Ishikawa (cell line): ENCODE results near the gene RAPGEF6.

Source experiments
- CEBPB ChIP-seq: IDR thresholded peaks from 2 replicates; pipeline ENCODE4 v1.6.1; 2012
- CREB1 ChIP-seq: IDR thresholded peaks from 2 replicates; pipeline ENCODE4 v1.6.1; 2012; ENCODE audit warnings: low read depth
- EGR1 ChIP-seq: IDR thresholded peaks from 2 replicates; pipeline ENCODE4 v1.6.1; 2012
- EP300 ChIP-seq: IDR thresholded peaks from 2 replicates; pipeline ENCODE4 v1.6.1; 2012; ENCODE audit warnings: borderline replicate concordance
- FOXM1 ChIP-seq: IDR thresholded peaks from 2 replicates; pipeline ENCODE4 v1.6.1; 2012; ENCODE audit warnings: low read depth, borderline replicate concordance
- NFIC ChIP-seq: IDR thresholded peaks from 2 replicates; pipeline ENCODE4 v1.6.1; 2012
- RAD21 ChIP-seq: IDR thresholded peaks from 2 replicates; pipeline ENCODE4 v1.6.1; 2012; ENCODE audit warnings: low read depth
- TAF1 ChIP-seq: IDR thresholded peaks from 2 replicates; pipeline ENCODE4 v1.6.1; 2012; ENCODE audit warnings: low read depth, mild to moderate bottlenecking
- TCF12 ChIP-seq: IDR thresholded peaks from 2 replicates; pipeline ENCODE4 v1.6.1; 2012; ENCODE audit warnings: low read depth
- TEAD4 ChIP-seq: IDR thresholded peaks from 2 replicates; pipeline ENCODE4 v1.6.1; 2012
- YY1 ChIP-seq: IDR thresholded peaks from 2 replicates; pipeline ENCODE4 v1.6.1; 2012; ENCODE audit warnings: low read depth
- ZBTB7A ChIP-seq: IDR thresholded peaks from 2 replicates; pipeline ENCODE4 v1.6.1; 2012; ENCODE audit warnings: low read depth
- TF ChIP-seq, protein P1 (sequence below): IDR thresholded peaks from 2 replicates; pipeline ENCODE4 v1.6.1; 2012
- TF ChIP-seq, protein P2 (sequence below): IDR thresholded peaks from 2 replicates; pipeline ENCODE4 v1.6.1; 2012; ENCODE audit warnings: low read depth, mild to moderate bottlenecking

The RAPGEF6 gene

DNA sequence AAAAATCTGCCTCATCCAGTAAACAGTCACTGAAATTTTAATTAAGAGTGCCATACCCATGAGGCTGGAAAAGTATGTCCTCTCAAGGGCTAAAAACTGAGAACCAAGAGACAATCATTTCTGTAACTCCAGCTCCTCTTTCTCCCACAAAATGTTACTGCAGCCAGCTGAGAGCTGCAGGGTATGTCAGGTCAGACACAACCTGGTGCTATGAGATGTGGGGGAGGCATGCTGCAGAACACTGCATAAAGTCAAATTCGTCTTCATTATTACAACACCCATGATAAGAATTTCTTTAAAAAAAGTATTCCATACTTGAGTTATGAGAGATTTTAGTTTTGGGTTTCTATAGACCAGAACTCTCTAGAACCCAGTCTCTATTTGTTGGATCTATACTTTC, 209.0 kb downstream of the RAPGEF6 start:
- no peak for TF ChIP-seq TCF12
- TF ChIP-seq RAD21, result no peak
- TF ChIP-seq, protein P1, sequence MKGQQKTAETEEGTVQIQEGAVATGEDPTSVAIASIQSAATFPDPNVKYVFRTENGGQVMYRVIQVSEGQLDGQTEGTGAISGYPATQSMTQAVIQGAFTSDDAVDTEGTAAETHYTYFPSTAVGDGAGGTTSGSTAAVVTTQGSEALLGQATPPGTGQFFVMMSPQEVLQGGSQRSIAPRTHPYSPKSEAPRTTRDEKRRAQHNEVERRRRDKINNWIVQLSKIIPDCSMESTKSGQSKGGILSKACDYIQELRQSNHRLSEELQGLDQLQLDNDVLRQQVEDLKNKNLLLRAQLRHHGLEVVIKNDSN, result no peak
- no peak for TF ChIP-seq EGR1
- TF ChIP-seq ZBTB7A, result no peak

DNA sequence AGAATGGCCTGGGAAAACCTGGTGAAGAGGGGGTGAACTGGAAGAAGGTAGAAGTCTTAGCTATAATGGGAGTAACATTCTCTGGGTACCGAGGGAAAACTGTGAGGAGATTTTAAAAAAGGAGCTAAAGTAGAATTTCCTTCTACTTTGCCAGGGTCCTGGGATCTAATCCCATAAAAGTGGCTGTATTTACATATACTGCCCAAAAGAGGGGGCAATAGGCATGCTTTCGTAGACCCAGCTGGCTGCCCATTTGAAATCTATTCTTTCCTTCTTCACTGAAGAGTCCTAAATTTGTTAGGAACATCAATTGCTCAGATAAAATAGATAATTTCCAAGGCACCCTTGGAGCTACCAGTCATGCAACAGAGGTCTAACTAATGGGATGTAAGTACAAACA, 212.0 kb downstream of the RAPGEF6 start:
- peak; percentile 50 for TF ChIP-seq RAD21
- no peak for TF ChIP-seq ZBTB7A

DNA sequence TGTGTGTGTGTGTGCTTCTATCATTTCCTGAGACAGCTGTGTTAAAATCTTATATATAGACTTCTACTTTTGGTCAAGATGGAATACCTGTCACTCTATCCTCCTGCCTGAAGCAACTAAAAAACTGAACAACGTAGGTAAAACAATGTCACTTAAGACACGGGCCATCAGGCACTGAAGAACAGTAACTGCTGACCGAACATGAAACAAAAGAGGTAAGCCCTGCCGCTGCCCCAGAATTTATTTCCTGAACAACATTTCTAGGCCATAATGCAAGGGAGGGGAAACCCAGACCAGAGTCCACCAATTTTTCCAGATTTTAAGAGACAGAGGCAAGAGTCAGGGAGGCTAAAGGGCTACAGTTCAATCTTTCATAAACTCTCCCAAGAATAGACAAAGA, 215.2 kb downstream of the RAPGEF6 start:
- TF ChIP-seq YY1, result no peak
- TF ChIP-seq, protein P1, result no peak
- no peak for TF ChIP-seq CREB1
- no peak for TF ChIP-seq NFIC

DNA sequence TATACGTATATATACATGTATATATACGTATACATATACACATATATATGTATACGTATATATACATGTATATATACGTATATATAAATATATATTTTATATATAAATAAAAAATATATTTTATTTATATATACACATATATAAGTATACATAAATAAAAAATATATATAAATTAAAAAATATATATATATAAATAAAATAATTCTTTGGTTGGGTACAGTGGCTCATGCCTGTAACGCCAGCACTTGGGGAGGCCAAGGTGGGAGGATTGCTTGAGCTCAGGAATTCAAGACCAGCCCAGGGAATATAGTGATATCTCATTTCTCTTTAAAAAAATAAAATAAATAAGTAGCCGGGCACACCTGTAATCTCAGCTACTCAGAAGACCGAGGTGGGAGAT, 216.2 kb downstream of the RAPGEF6 start:
- TF ChIP-seq ZBTB7A (no peak), CEBPB (no peak), FOXM1 (no peak), RAD21 (no peak), TEAD4 (no peak), NFIC (no peak), EP300 (no peak), TCF12 (no peak)
- TF ChIP-seq, protein P2, sequence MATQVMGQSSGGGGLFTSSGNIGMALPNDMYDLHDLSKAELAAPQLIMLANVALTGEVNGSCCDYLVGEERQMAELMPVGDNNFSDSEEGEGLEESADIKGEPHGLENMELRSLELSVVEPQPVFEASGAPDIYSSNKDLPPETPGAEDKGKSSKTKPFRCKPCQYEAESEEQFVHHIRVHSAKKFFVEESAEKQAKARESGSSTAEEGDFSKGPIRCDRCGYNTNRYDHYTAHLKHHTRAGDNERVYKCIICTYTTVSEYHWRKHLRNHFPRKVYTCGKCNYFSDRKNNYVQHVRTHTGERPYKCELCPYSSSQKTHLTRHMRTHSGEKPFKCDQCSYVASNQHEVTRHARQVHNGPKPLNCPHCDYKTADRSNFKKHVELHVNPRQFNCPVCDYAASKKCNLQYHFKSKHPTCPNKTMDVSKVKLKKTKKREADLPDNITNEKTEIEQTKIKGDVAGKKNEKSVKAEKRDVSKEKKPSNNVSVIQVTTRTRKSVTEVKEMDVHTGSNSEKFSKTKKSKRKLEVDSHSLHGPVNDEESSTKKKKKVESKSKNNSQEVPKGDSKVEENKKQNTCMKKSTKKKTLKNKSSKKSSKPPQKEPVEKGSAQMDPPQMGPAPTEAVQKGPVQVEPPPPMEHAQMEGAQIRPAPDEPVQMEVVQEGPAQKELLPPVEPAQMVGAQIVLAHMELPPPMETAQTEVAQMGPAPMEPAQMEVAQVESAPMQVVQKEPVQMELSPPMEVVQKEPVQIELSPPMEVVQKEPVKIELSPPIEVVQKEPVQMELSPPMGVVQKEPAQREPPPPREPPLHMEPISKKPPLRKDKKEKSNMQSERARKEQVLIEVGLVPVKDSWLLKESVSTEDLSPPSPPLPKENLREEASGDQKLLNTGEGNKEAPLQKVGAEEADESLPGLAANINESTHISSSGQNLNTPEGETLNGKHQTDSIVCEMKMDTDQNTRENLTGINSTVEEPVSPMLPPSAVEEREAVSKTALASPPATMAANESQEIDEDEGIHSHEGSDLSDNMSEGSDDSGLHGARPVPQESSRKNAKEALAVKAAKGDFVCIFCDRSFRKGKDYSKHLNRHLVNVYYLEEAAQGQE, result no peak

DNA sequence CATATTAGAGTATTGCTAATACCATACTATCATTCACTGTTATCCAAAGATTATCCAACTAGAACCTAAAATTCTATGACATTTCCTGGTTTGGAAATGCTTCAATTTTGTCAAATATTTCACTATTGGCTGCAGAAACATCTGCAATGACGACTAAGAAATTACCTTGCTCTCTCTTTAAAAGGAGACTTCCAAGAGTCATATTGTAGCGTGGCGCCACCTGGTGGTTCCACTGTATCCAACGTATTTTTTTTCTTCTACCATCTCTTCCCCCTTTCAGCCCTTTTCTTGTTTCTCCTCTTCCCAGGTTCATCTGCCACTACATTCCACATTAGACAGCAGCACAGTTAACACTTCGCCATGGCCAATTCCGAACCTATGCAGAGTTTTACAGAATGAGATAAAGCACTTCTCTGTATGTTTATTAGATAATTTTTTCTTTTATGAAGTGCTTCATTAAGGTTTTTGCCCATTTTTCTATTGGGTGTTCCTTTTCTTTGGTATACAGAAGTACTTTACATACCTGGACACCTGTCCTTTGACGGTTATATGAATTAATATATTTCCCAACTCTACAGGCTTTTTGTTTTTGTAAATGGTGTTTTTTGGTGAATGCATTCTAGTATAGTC, 217.7 kb downstream of the RAPGEF6 start:
- no peak for TF ChIP-seq TEAD4
- peak; percentile 80 for TF ChIP-seq RAD21

DNA sequence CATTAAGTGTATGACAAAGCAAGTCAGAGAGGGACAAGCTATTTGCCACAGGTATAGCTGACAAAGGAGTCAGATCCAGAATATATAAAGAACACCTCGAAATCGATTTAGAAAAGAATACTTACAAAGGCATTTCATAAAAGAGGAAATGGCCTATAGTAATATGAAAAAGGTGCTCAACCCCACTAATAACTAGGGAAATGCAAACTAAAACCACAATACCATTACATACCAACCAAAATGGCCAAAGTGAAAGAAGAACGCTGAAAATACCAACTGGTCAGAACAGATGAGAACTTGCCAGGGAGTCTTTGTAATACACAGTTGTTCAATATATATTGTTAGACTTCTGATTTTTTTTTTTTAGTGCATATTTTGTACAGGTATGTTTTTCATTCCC, 218.3 kb downstream of the RAPGEF6 start:
- TF ChIP-seq NFIC, result no peak

DNA sequence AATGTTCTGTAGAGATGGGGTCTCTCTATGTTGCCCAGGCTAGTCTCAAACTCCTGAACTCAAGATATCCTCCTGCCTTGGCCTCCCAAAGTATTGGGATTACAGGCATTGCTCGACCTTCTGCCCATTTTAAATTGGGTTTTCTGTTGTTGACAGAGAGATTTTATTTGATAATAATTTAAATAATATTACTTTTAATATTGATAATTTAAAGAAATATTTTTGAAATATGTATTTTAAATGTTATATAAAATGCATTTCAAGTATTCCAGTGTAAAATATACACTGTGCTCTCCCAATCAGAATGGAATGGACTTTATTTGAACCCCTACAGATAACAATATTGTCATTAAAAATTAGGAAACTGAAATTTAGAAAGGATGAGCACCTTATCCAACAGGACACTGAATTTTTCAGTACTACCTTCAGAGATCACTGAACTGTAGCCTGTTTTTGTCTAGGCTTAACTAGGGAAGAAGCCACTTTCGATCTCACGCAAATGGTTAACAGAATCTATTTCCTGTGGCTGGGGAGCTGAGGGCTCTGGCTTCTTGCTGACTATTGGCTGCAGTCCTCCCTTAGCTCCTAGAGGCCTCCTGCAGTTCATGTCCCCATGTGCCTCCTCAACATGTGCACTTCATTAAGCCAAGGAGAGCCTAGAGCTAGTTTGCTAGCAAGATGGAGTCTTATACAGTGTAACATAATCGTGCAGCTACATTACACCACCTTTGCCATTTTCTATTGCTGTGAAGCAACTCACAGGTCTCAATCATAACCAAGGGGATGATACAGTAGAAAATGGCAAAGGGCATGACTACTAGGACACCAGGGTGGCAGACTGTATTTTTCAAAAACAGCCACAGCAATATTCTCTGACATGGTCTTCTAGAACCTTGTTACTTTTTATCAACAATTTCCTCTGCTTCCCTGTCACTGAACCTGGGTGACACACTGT, 221.1 kb downstream of the RAPGEF6 start:
- TF ChIP-seq TCF12, result no peak
- TF ChIP-seq, protein P1, result no peak
- TF ChIP-seq TAF1, result no peak
- no peak for TF ChIP-seq RAD21
- TF ChIP-seq, protein P2, result no peak
- no peak for TF ChIP-seq CREB1
